ENCODE data around the gene FAM24B.

GRCh38 chr10:122852261-122852660, 27.1 kb downstream of the FAM24B start:
- TF ChIP-seq RAD21 (conservative IDR thresholded peaks at IDR 0.05) (no peak), CTCF (IDR thresholded peaks at IDR 0.05; ENCODE audit: poor library complexity, severe bottlenecking) (no peak), EZH2 (IDR thresholded peaks at IDR 0.05; ENCODE audit: borderline replicate concordance, insufficient read depth, low read length, poor library complexity, severe bottlenecking) (no peak), EP300 (conservative IDR thresholded peaks at IDR 0.05; ENCODE audit: poor library complexity, severe bottlenecking) (no peak), REST (IDR thresholded peaks at IDR 0.05; ENCODE audit: borderline replicate concordance) (no peak), TAF1 (IDR thresholded peaks at IDR 0.05; ENCODE audit: low read depth) (no peak), MXI1 (conservative IDR thresholded peaks at IDR 0.05; ENCODE audit: poor library complexity, severe bottlenecking) (no peak), SMC3 (conservative IDR thresholded peaks at IDR 0.05; ENCODE audit: poor library complexity) (no peak)

Data from neural cell (in vitro differentiated cells).